GM19023 (cell line): ENCODE measurements around the gene SOX14.

Experiments used
- ATAC-seq: cut with Tn5 transposase; IDR thresholded peaks from one replicate; pipeline ENCODE4 v1.9.1; 2021; ENCODE audit warnings: mild to moderate bottlenecking, moderate library complexity; ENCODE audit not compliant: unreplicated experiment

SOX14 gene

DNA sequence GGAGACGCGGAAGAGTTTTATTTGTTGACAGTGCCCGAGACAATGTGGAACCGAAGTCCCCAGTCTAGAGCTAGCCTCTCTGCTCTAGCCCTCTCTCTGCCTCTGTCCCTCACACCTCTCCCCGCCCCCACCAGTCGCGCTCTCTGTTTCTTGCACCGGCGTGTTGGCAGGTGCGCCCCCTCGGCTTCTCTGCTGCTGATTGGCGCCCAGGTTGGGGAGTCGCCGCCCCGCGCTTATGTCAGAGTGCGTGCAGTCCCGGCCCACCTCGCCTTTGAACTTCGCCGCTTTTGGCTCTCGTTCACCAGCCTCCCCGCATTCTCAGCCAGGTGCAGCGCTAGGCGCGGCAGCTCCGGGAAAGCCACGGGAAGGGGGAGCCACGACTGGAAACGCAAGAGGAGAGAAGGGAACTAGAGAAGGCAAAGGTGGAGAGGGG is at the start of gene SOX14:
TSS of gene SOX14 (plus strand) at position 315 of the 433 bp plus-strand sequence. CDS start 470 bp downstream, outside the sequence.
- no peak for ATAC-seq

DNA sequence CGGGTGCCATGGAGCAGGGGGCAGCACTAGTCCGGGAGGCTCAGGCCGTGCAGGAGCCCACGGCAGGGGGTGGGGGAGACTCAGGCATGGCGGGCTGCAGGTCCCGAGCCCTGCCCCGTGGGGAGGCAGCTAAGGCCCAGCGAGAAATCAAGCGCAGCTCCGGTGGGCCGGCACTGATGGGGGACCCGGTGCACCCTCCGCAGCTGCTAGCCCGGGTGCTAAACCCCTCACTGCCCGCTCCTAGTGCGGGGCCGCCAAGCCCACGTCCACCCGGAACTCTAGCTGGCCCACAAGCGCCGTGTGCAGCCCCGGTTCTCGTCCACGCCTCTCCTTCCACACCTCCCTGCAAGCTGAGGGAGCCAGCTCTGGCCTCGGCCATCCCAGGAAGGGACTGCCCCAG is 49.6 kb upstream of the SOX14 start:
- no peak for ATAC-seq

DNA sequence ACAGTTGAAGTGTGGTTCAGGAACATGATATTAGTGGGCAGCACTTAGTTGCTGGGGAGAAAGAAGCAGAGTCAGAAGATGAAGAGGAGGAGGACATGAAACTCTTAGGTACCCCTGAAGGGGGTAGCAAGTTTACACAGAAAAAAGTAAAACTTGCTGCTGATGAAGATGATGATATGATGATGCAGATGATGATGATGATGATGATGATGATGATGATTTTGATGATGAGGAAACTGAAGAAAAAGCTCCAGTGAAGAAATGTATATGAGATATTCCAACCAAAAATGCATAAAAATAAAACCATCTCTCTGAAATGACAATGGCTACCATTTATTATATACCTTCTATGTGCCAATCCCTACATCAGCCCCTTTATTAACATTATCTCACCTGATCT is 39.9 kb upstream of the SOX14 start:
- no peak for ATAC-seq

DNA sequence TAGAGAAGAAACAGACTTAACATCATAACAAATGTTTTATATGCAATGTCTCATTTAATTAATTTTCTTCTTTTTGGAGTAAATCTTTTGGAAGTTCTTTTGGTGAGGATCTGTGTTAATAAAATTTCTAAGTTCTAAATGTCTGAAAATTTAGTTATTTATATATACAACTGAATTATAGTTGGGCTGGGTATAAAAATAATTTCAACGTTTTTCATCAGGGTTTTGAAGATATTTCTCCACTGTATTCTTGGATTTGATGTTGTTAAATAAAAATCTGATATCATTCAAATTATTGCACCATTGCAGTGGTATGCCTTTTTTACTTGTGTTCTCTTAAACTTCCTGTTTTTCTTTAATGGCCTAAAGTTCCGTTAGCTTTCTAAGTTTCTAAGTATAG is 26.9 kb upstream of the SOX14 start:
- no peak for ATAC-seq

DNA sequence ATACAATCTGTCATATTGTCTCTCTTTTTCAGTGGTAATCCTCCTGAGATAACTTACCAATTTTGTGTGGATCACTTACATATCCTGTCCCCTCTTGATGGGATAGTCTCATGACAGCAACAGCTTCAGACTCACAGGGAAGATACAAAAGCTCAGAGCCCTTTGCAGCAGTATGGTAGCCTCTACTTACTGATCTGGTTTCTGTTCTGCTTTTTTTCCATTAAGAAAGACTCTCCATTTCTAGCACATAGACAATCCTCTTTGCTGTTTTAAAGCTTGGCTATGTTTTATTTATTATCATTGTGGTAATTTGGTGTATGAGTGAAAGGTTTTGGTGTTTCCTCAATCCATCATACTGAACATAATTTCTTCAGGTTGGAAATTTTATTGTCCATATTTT is 25.4 kb upstream of the SOX14 start:
- ATAC-seq: no peak

DNA sequence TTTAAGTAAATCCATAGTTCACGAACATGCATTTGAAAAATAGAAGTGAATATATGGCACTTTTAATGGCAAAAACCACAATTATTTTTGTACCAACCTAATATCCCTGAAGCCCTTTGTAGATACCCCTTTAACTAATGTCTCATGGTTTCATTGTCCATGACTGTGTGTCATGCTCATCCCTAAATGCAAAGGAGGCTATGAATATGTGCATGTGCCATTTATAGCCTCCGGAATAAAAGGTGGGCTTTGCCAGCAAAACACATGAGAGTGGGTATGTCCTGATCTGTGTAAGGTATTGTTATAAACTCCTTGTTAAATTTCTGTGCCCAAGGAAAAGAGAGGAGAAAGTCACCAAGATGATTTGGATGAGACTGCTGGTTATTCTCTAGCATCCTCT is 20.5 kb upstream of the SOX14 start:
- no peak for ATAC-seq

DNA sequence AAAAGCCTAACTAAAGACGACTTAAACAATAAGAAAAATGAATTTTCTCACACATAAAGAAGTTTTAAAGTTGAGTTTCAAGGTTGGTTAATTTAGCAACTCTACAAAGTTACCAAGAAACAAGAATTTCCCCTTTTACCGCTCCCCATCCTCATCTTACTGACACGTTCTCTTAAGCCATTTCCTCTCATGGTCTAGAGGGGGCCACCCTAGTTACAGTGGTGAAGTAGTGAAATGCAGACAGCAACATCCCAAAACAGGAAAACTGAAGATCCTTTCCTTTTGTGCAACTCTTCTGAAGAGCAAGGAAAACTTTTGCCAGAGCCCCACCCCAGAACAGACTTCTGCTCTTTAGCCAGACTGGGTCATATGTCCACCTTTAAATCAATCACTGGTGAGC is 17.3 kb upstream of the SOX14 start:
- ATAC-seq: no peak

DNA sequence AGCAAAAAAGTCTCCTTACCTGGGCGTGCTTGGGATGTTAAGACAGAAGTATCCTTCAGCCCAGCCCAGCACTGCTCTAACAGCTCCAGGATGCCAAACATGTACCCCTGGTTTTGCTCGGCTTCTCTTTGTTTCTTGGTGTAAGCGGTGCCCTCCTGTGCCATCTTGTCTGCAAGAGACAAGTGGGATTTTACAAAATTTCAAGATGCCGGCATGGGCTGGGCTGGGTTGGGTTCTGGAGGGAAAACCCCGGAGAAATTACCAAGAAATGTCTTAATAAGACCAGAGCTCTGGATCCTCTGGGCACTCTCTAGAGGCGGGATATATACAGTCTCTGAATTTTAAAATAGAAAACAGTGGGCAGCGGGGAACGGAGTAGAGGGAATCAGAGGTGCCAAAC is 4.6 kb upstream of the SOX14 start:
- no peak for ATAC-seq

DNA sequence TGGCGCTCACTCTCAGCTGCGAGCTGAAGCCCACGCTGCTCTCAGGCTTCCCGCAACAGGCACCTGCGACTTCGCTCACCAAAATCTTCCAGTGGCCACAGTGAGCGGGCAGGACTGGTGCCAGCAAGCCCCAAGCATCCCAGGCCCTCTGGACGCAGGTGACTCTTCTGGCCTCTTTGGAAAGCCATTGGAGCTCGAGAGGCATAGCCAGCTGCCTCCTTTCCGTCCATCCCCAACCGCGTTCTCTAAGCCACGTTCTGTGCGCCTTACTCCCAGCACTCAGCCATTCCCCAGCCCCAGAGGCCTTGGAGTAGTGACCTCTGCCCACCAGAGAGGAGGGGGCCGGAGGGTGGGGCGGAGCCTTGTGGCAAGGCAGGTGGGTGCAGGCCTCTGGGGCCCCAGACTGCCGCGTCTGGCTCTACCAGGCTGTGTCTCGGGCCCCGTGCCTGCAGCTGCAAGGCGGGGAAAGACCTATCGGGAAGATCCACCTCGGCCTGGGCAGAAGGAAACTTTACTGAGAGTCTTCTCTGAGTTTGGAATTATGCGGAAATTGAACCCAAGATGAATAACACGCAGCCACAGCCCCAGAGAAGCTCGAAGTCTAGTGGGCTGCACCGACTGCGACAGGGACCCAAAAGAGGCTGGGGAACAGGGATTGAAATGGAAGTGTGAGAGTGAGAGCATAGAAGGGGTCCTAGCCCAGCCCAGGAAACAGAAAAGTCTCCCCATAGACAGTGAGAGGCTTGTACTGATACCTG is 3.6 kb upstream of the SOX14 start:
- ATAC-seq: no peak

DNA sequence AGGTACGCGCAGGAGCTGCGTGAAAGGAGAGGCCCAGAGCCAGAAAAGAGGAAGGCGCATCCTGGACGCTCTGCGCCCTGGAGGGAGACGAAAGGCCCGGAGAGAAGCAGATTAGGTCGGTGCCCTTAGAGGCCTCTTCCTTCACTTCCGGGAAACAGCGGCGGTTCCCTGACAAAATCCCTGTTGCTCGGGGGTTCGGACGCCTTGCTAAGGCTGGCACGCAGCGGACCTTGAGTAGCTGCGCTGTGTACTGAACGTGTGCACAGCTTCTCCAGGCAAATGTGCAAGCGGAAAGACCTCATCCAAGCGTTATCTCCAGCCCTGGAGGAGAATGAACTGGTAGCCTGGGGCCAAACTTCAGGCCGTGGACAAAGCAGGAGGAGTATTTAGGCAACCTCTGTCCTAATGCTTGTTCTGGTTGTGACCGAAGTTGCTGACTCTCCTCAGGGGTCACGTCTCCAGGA is 3.0 kb upstream of the SOX14 start:
- ATAC-seq: no peak

DNA sequence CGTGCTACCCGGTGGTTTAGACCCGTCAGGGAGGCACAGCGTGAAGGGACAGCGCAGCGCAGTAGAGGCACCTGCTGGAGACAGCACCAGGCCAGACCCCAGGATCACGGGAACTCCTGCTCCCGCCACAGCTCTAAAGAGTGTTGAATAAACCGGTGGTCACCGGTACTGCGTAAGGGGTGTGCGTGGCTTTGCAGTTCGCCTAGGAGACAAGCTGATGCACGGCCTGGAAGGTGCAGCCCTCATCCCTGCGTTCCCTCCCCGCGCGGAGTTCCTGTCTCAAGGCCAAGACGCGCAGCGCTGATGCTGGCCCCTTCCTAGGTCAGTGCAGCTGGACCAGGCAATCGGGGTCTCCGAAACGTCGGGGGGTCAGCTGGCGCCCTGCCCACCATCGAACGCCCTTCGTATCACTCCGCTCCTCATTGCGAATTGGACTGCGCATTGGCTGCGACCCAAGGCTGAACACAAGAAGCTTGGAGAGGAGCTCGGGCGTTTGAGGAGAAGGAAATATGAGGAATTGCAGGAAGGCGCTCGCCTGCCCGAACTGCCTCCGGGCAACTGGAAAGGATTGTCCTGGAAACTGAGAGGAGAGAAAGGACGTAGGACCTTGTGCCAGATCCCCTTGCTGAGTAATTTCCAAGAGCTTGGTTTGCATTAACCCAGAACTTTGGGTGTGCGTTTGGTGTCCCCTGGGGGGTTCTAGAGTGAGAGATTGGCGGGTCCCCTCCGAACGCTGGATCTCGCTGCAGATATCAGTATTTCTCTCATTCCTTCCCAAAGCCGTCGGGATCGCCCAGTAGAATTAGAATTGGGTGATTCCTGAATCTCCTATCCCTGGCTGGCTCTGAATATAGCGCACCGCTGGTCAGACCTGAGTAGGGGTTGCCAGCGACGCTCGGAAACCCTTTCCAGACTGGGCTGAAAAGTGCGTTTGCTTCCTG is 2.3 kb upstream of the SOX14 start:
- no peak for ATAC-seq

DNA sequence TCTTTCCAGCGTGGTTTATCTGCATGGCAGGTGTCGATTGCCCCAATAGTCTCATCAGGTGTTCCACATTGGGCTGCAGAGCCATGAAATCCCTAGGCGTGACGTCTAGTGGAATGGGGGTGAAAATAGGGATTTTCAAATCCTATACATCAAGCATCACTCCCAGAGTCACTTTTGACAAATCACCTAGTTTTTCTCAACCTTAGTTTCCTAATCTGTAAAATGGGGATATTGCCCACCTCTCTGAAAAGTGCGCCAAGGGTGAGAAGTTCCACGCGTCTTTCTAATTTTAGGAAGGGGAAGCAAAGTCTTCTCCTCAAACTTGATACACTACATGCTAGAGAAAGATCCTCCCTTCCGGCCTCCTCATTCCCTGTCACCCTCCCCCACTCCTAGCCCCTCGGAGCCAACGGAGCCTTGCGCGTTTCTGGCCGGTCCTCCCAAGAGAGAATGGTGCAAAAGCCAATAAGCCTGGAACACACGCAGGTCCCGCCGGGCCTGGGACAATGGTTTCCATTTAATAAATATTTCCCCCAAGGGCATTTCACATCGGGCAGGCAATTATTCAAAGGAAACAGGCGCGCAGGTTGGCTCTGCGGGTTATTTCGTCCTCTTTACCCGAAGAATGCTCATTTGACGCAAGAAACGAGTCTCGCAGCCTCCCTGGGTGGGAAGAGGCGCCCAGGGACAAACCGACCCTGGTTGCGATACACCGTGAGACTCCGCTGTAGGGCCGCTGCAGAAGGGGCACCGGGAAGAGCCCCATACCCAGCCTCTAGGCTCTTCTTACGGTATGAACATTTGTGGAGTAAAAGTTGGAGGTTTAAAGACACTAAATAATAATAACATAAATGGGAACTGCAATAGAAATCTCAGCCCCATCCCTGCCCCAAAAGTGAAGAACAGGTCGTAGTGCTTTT is 1.2 kb upstream of the SOX14 start:
- no peak for ATAC-seq

DNA sequence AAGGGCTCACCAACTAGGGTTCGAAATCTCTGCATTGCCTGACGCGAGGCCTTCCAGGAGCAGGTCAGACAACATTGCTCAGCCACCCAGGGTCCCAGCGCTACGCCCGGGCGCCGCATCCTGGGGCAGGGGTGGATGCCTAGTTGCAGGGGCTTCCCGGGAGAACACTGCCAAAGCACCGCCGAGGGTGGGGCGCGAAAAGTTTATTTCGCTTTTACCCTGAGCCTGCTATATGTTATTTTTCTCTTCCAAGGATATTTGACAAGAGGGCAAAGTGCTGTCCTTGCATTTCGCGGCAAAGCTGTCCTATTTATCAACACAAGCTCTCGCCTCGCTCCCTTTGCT is 549 bp upstream of the SOX14 start:
- no peak for ATAC-seq

DNA sequence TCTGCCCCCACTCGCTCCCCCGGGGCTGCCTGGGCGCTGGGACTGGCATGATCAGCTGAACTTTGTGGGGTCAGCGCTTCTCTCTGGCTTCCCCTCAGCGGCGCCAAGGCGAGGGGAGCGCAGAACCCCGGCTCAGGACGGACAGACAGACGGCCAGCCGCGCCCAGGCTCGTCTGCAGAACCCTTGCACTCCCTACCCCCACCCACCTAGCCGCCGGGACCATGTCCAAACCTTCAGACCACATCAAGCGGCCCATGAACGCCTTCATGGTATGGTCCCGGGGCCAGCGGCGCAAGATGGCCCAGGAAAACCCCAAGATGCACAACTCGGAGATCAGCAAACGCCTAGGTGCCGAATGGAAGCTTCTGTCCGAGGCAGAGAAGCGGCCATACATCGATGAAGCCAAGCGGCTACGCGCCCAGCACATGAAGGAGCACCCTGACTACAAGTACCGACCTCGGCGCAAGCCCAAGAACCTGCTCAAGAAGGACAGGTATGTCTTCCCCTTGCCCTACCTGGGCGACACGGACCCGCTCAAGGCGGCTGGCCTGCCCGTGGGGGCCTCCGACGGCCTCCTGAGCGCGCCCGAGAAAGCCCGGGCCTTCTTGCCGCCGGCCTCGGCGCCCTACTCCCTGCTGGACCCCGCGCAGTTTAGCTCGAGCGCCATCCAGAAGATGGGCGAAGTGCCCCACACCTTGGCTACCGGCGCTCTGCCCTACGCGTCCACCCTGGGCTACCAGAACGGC is 621 bp downstream of the SOX14 start:
- no peak for ATAC-seq

DNA sequence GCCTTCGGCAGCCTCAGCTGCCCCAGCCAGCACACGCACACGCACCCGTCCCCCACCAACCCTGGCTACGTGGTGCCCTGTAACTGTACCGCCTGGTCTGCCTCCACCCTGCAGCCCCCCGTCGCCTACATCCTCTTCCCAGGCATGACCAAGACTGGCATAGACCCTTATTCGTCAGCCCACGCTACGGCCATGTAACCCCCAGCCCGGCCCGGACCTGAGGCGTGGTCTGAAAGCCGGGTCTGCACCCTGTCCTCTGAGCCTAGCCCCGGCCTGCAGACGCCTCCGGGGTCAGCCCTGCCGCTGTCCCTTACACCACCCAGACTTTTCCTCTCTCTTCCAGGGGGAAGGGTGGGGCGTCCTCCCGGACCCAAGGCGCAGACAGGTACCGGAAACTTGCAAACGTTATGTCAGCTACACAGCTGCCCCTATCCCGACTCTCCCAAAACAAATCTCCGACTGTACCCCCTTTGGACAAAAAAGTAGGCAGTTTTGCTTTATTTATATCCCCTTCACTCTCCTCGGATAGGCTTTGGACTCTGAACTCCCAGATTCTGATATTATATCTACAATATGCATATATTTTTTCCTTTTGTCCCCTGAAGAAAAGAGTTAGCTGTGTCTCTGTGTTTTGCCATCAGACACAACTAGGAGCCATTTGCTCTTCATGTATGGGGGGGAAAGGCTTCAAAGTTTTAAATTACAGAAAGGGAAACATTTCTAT is 1.4 kb downstream of the SOX14 start:
- no peak for ATAC-seq

DNA sequence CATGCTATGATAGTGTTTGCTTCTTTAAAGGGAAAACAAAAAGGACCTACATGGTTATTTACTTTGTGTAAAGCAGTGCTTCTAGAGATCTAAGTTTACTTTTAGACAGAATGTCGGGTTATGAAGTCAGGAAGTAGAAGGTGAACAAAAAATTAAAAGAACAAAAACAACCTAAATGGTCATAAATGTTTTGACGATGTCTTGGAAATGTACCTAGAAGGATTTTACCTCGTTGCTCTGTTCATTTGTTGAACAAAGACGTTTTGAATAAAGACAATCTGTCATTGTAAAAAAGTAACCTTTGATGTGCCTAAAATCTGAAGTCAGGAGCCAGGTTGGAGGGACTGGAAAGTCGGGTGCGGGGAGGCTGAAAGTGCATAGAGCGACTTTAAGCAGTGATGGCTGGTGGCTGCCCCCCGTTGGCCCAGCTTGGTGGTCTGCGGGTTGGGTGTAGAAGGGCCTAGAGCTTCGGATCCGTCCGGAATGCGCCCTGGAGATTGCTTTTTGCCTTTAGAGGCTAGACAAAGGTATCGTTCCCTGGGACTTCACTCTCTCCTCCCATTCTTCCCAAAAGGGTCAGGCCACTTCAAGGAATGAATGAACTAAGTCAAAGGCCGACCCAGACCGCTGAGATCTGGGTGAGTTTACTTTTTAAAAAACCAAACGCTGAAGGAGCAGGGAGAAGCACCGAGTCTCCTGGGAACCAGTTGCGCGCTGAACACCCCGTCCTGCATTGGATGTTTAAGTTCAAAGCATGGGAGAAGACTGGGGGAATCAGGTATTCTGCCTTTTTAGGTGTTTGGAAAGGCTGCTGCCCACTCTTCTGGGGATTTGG is 2.1 kb downstream of the SOX14 start:
- no peak for ATAC-seq

DNA sequence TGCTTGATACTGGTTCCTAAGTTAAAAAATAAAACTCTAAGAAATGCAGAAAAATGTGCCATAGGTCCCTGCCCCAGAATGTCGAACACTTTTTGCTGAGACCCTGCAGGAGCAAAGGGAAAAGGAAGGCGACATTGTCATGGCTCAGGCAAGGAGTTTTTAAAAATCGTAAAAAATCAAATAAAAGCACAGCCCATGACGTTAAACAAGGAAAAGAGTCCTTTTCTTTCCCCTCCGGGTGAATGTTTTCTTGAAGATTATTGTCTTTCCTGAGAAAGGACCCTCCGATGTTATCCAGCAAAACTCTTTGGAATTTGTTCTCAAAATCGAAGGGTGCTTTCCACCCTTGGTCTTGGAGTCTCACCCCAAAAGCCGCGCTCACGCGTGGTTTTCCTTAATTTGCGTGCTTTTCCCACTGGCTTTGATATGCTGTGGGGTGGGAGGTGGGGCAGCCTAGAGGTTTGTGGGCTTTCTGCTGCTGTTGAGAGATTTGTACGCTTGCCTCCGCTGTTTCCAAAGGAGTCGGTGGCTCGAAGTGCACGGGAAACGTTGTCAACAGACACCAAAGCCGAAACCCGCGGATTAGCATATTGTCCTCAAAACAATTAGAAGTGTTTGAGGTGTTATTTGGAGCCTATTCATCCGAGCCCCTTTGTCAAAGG is 2.9 kb downstream of the SOX14 start:
- ATAC-seq: no peak
